ENCODE data around the gene PSMD9. TPM values are rescaled to one million over a fixed set of nuclear protein-coding genes. Genes with fewer than 3 reads are reported as not detected.

Gene PSMD9
- total and polyA plus RNA-seq, 4 donors = 39.0 to 57.6 (median 51.2) TPM

GRCh38 chr12:121947981-121948380, 59.4 kb downstream of the PSMD9 start:
- H3K27ac ChIP-seq (ENCODE audit: low read depth in 1 of 2, low read length in 2 of 2) = no peak overlapping the region
- no peaks in the 10 kb centered on the region for H3K27me3 ChIP-seq (ENCODE audit: control insufficient read depth in 4 of 4, insufficient read depth in 4 of 4, low read length in 3 of 4)
- no peak overlapping the region for H3K4me3 ChIP-seq (ENCODE audit: low read depth in 1 of 3, low read length in 3 of 3)
- no peaks in the 10 kb centered on the region for H3K36me3 ChIP-seq (ENCODE audit: control insufficient read depth in 4 of 4, insufficient read depth in 3 of 4, low read depth in 1 of 4, low read length in 3 of 4)
- TF ChIP-seq, protein P1, sequence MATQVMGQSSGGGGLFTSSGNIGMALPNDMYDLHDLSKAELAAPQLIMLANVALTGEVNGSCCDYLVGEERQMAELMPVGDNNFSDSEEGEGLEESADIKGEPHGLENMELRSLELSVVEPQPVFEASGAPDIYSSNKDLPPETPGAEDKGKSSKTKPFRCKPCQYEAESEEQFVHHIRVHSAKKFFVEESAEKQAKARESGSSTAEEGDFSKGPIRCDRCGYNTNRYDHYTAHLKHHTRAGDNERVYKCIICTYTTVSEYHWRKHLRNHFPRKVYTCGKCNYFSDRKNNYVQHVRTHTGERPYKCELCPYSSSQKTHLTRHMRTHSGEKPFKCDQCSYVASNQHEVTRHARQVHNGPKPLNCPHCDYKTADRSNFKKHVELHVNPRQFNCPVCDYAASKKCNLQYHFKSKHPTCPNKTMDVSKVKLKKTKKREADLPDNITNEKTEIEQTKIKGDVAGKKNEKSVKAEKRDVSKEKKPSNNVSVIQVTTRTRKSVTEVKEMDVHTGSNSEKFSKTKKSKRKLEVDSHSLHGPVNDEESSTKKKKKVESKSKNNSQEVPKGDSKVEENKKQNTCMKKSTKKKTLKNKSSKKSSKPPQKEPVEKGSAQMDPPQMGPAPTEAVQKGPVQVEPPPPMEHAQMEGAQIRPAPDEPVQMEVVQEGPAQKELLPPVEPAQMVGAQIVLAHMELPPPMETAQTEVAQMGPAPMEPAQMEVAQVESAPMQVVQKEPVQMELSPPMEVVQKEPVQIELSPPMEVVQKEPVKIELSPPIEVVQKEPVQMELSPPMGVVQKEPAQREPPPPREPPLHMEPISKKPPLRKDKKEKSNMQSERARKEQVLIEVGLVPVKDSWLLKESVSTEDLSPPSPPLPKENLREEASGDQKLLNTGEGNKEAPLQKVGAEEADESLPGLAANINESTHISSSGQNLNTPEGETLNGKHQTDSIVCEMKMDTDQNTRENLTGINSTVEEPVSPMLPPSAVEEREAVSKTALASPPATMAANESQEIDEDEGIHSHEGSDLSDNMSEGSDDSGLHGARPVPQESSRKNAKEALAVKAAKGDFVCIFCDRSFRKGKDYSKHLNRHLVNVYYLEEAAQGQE (IDR thresholded peaks at IDR 0.05) = no peak
- TF ChIP-seq HNF4G (IDR thresholded peaks at IDR 0.05) (no peak), RXRA (IDR thresholded peaks at IDR 0.05) (no peak), NR2F2 (IDR thresholded peaks at IDR 0.05) (no peak), TAF1 (conservative IDR thresholded peaks at IDR 0.05) (no peak), SP1 (IDR thresholded peaks at IDR 0.05) (no peak), EGR1 (IDR thresholded peaks at IDR 0.05; ENCODE audit: low read depth in 2 of 2) (no peak), CTCF (IDR thresholded peaks at IDR 0.05; ENCODE audit: low read depth, low read length, missing input control) (no peak), YY1 (IDR thresholded peaks at IDR 0.05) (no peak), RAD21 (IDR thresholded peaks at IDR 0.05) (no peak), JUND (IDR thresholded peaks at IDR 0.05) (no peak), GABPA (IDR thresholded peaks at IDR 0.05 in 1 of 2, conservative IDR thresholded peaks at IDR 0.05 in 1 of 2) (no peak), FOXA1 (IDR thresholded peaks at IDR 0.05) (no peak), FOXA2 (IDR thresholded peaks at IDR 0.05) (no peak)
- TF ChIP-seq, protein P2, sequence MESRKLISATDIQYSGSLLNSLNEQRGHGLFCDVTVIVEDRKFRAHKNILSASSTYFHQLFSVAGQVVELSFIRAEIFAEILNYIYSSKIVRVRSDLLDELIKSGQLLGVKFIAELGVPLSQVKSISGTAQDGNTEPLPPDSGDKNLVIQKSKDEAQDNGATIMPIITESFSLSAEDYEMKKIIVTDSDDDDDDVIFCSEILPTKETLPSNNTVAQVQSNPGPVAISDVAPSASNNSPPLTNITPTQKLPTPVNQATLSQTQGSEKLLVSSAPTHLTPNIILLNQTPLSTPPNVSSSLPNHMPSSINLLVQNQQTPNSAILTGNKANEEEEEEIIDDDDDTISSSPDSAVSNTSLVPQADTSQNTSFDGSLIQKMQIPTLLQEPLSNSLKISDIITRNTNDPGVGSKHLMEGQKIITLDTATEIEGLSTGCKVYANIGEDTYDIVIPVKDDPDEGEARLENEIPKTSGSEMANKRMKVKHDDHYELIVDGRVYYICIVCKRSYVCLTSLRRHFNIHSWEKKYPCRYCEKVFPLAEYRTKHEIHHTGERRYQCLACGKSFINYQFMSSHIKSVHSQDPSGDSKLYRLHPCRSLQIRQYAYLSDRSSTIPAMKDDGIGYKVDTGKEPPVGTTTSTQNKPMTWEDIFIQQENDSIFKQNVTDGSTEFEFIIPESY (IDR thresholded peaks at IDR 0.05) = no peak
- TF ChIP-seq, protein P3, sequence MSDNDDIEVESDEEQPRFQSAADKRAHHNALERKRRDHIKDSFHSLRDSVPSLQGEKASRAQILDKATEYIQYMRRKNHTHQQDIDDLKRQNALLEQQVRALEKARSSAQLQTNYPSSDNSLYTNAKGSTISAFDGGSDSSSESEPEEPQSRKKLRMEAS (IDR thresholded peaks at IDR 0.05) = no peak
- no peaks in the 10 kb centered on the region for H3K9me3 ChIP-seq (ENCODE audit: control insufficient read depth in 4 of 4, low read length in 3 of 4)
- 81% methylated on average over 2 of the region's 2 CpGs for WGBS
- DNase-seq (ENCODE audit: low spot score) = no peak
- H3K4me1 ChIP-seq (ENCODE audit: control insufficient read depth in 4 of 4, insufficient read depth in 4 of 4, low read length in 3 of 4) = no peaks in the 10 kb centered on the region
- H3K9ac ChIP-seq (ENCODE audit: low read depth in 1 of 2, low read length in 2 of 2) = no peak overlapping the region
